IMR-90 (cell line): Measurements from ENCODE around the gene GPR176.

Experiments
- CEBPB ChIP-seq: IDR thresholded peaks from 2 replicates; pipeline ENCODE4 v1.6.1; 2012; ENCODE audit warnings: low read depth, low read length, improper control_type of control experiment
- CHD1 ChIP-seq: IDR thresholded peaks from 2 replicates; pipeline ENCODE4 v1.6.1; 2012; ENCODE audit warnings: low read depth, low read length, improper control_type of control experiment
- FOS ChIP-seq: fragments of 150-350 bp; IDR thresholded peaks from 2 replicates; pipeline ENCODE4 v1.6.1; 2016; ENCODE audit warnings: low read depth, low read length
- MAFK ChIP-seq: IDR thresholded peaks from 2 replicates; pipeline ENCODE4 v1.6.1; 2012; ENCODE audit warnings: low read depth, low read length, improper control_type of control experiment
- MXI1 ChIP-seq: IDR thresholded peaks from 2 replicates; pipeline ENCODE4 v1.6.1; 2012; ENCODE audit warnings: low read depth, mild to moderate bottlenecking, low read length, moderate library complexity, borderline replicate concordance
- POLR2A ChIP-seq: IDR thresholded peaks from 2 replicates; pipeline ENCODE4 v1.6.1; 2012; ENCODE audit warnings: mild to moderate bottlenecking, low read depth, low read length
- RAD21 ChIP-seq: IDR thresholded peaks from 2 replicates; pipeline ENCODE4 v1.6.1; 2012; ENCODE audit warnings: low read length, improper control_type of control experiment
- TF ChIP-seq, protein P1 (sequence below): conservative IDR thresholded peaks from 2 replicates; pipeline ENCODE4 v1.5.1; 2012; ENCODE audit warnings: mild to moderate bottlenecking, low read depth, low read length, improper control_type of control experiment
- TF ChIP-seq, protein P2 (sequence below): fragments of 150-350 bp; IDR thresholded peaks from 2 replicates; pipeline ENCODE4 v1.6.1; 2017; ENCODE audit warnings: mild to moderate bottlenecking, antibody characterized with exemption, low read length, low read depth

DNA sequence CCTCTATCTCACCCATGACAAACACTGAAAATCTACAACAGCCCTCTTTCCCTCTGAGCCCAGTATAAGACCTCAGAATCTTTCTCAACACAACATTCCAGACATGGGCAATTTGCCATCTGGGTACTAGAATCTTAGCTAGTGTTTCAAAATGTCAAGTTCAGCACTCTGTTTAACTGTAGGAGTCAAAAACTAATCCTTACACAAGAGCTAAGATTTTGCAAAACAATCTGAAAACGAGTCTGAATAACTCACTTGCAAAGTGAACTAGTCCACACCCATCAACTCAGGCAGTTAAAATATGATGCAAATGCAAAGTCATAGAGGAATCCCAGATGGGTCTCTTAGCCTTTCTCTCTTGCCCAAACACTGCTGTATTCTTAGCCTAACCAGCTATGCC lies 67.8 kb downstream of the GPR176 start:
- TF ChIP-seq, protein P1, sequence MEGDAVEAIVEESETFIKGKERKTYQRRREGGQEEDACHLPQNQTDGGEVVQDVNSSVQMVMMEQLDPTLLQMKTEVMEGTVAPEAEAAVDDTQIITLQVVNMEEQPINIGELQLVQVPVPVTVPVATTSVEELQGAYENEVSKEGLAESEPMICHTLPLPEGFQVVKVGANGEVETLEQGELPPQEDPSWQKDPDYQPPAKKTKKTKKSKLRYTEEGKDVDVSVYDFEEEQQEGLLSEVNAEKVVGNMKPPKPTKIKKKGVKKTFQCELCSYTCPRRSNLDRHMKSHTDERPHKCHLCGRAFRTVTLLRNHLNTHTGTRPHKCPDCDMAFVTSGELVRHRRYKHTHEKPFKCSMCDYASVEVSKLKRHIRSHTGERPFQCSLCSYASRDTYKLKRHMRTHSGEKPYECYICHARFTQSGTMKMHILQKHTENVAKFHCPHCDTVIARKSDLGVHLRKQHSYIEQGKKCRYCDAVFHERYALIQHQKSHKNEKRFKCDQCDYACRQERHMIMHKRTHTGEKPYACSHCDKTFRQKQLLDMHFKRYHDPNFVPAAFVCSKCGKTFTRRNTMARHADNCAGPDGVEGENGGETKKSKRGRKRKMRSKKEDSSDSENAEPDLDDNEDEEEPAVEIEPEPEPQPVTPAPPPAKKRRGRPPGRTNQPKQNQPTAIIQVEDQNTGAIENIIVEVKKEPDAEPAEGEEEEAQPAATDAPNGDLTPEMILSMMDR = no peak
- TF ChIP-seq RAD21 = no peak
- peak; percentile 41; the same call in 1 of the 2 replicates for TF ChIP-seq CEBPB
- no peak for TF ChIP-seq POLR2A
- TF ChIP-seq CHD1 = no peak
- TF ChIP-seq MAFK = no peak
- TF ChIP-seq MXI1 = no peak
- TF ChIP-seq, protein P2, sequence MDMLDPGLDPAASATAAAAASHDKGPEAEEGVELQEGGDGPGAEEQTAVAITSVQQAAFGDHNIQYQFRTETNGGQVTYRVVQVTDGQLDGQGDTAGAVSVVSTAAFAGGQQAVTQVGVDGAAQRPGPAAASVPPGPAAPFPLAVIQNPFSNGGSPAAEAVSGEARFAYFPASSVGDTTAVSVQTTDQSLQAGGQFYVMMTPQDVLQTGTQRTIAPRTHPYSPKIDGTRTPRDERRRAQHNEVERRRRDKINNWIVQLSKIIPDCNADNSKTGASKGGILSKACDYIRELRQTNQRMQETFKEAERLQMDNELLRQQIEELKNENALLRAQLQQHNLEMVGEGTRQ = no peak
- no peak for TF ChIP-seq FOS
